Common myeloid progenitor, CD34-positive (primary cell): Measurements from ENCODE around the gene ARHGEF7.
"Not testable (repeated sequence)": the region's sequence is repeated elsewhere in the genome, so short reads cannot be mapped to it uniquely, and the experiment has no call there.

Experiments
- CTCF ChIA-PET: fragments of 350-600 bp; sonication (Branson Sonifier 250); formaldehyde crosslinking; loops from one replicate; lab custom pipeline; 2021; ENCODE audit warnings: antibody characterized with exemption; lab: Charles Lee
- POLR2A ChIA-PET: fragments of 350-600 bp; sonication (Branson Sonifier 250); formaldehyde crosslinking; loops from one replicate; lab custom pipeline; 2021; ENCODE audit warnings: antibody characterized with exemption; lab: Charles Lee
- DNase-seq, 3 donors: peaks; one replicate each; pipeline versions ENCODE4 v3.0.0 to v3.0.0-alpha.2; 2013
- H3K27ac ChIP-seq, 2 experiments: 1 replicate in 1 of 2; 2 replicates in 1 of 2; pipeline ENCODE4 v1.7.0; 2013; ENCODE audit warnings: inconsistent platforms in 2 of 2, low read length in 2 of 2, mild to moderate bottlenecking in 2 of 2, low read depth in 1 of 2, moderate library complexity in 1 of 2; ENCODE audit not compliant: severe bottlenecking in 2 of 2, insufficient read depth in 1 of 2, poor library complexity in 1 of 2
- H3K27me3 ChIP-seq, 5 experiments: replicated peaks in 2 of 5; 1 replicate in 3 of 5; 2 replicates in 2 of 5; pipeline versions ENCODE4 v1.6.1 to v1.7.0; 2013; ENCODE audit warnings: low read length in 4 of 5, mild to moderate bottlenecking in 2 of 5, moderate library complexity in 2 of 5, inconsistent platforms in 1 of 5; ENCODE audit not compliant: insufficient read depth in 5 of 5, control insufficient read depth in 4 of 5
- H3K36me3 ChIP-seq, 4 experiments: 1 replicate in 2 of 4; 2 replicates in 2 of 4; pipeline versions ENCODE4 v1.6.1 to v1.7.0; 2013; ENCODE audit warnings: low read length in 3 of 4, control low read depth in 1 of 4, mild to moderate bottlenecking in 1 of 4; ENCODE audit not compliant: control insufficient read depth in 4 of 4, insufficient read depth in 4 of 4
- H3K4me1 ChIP-seq, 4 experiments: 1 replicate in 3 of 4; 2 replicates in 1 of 4; pipeline versions ENCODE4 v1.6.1 to v1.7.1; 2013; ENCODE audit warnings: low read length in 3 of 4, mild to moderate bottlenecking in 3 of 4, control low read depth in 1 of 4, inconsistent platforms in 1 of 4, moderate library complexity in 1 of 4; ENCODE audit not compliant: control insufficient read depth in 4 of 4, insufficient read depth in 4 of 4; ENCODE audit errors: control extremely low read depth in 1 of 4
- H3K4me3 ChIP-seq, 7 experiments: 1 replicate in 4 of 7; 2 replicates in 3 of 7; pipeline versions ENCODE4 v1.5.1 to v1.7.0; 2013; ENCODE audit warnings: mild to moderate bottlenecking in 7 of 7, low read length in 6 of 7, moderate library complexity in 6 of 7, inconsistent platforms in 2 of 7, low read depth in 2 of 7, control low read depth in 1 of 7; ENCODE audit not compliant: insufficient read depth in 4 of 7, control insufficient read depth in 1 of 7; ENCODE audit errors: extremely low read depth in 1 of 7
- H3K9me3 ChIP-seq, 5 experiments: 1 replicate in 4 of 5; 2 replicates in 1 of 5; pipeline versions ENCODE4 v1.6.1 to v1.7.1; 2013; ENCODE audit warnings: low read length in 4 of 5, mild to moderate bottlenecking in 2 of 5, inconsistent platforms in 1 of 5, low read depth in 1 of 5, moderate library complexity in 1 of 5; ENCODE audit not compliant: control insufficient read depth in 4 of 5, insufficient read depth in 2 of 5; ENCODE audit errors: control extremely low read depth in 1 of 5
- WGBS: methylation state at CpG from one replicate; pipeline ENCODE4 v1.1.5; 2013; ENCODE audit not compliant: insufficient coverage; 5-methylcytosine and 5-hydroxymethylcytosine counted together

ARHGEF7 gene

GRCh38 chr13:111189064-111189505, 74.0 kb downstream of the ARHGEF7 start:
- H3K4me3 ChIP-seq, H3K27ac ChIP-seq, DNase-seq, H3K27me3 ChIP-seq, H3K9me3 ChIP-seq, POLR2A ChIA-PET: not testable (repeated sequence)
- H3K36me3 ChIP-seq, result peaks cover 0 to 13% (median 2%) of the 10 kb centered on the region in 4 experiments
- peaks cover 3 to 75% (median 40%) of the 10 kb centered on the region in 4 experiments for H3K4me1 ChIP-seq
- CTCF ChIA-PET, result interaction anchor here (0.9 to 1.3 kb wide), 4 partner anchors 18 to 43 kb away, joined by 3 read pairs; no protein-coding TSS in a partner anchor
- WGBS, result 88% methylated on average over 9 of the region's 12 CpGs

GRCh38 chr13:111189516-111189915, 74.4 kb downstream of the ARHGEF7 start:
- POLR2A ChIA-PET, H3K4me3 ChIP-seq, DNase-seq, H3K9me3 ChIP-seq, H3K27ac ChIP-seq, H3K27me3 ChIP-seq: not testable (repeated sequence)
- H3K36me3 ChIP-seq, result peaks cover 0 to 13% (median 2%) of the 10 kb centered on the region in 4 experiments
- CTCF ChIA-PET, result interaction anchor here (0.9 to 1.4 kb wide), 4 partner anchors 25 to 158 kb away, joined by 3 read pairs; no protein-coding TSS in a partner anchor
- H3K4me1 ChIP-seq, result peaks cover 4 to 75% (median 38%) of the 10 kb centered on the region in 4 experiments
- WGBS, result 99% methylated on average over 9 of the region's 9 CpGs

GRCh38 chr13:111193223-111193622, 78.1 kb downstream of the ARHGEF7 start:
- H3K27ac ChIP-seq, H3K9me3 ChIP-seq, H3K36me3 ChIP-seq, H3K27me3 ChIP-seq, POLR2A ChIA-PET, CTCF ChIA-PET: not testable (repeated sequence)
- H3K4me3 ChIP-seq, result peak overlapping the region in 2 of 7 experiments; percentile 8 to 19
- no CpG with 5 or more reads among the region's 5 CpGs for WGBS
- peaks cover 4 to 40% (median 19%) of the 10 kb centered on the region in 4 experiments for H3K4me1 ChIP-seq
- peak; percentile 72 to 92 (median 91) for DNase-seq

DNA sequence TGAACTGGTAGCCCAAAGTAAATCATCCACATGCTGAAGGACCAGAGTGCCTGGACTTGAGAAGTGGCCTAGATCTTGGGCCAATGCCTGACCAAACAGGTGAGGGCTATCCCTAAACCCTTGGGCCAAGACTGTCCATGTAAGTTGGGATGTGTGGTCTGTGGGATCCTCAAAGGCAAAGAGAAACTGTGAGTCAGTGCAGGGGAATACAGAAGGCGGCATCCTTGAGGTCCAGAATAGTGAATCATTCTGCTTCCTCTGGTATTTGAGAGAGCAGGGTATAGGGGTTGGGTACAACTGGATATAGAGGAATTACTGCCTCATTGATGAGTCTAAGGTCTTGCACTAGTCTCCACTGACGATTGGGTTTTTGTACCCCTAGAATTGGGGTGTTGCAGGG, 79.5 kb downstream of the ARHGEF7 start:
- H3K36me3 ChIP-seq, H3K27ac ChIP-seq, H3K27me3 ChIP-seq, DNase-seq, H3K4me3 ChIP-seq, H3K9me3 ChIP-seq, POLR2A ChIA-PET: not testable (repeated sequence)
- 80% methylated on average over 1 of the region's 2 CpGs for WGBS
- CTCF ChIA-PET, result interaction anchor here (1.8 kb wide), 1 partner anchor 14 kb away, joined by 4 read pairs; no protein-coding TSS in a partner anchor
- H3K4me1 ChIP-seq, result peaks cover 2 to 34% (median 19%) of the 10 kb centered on the region in 4 experiments

DNA sequence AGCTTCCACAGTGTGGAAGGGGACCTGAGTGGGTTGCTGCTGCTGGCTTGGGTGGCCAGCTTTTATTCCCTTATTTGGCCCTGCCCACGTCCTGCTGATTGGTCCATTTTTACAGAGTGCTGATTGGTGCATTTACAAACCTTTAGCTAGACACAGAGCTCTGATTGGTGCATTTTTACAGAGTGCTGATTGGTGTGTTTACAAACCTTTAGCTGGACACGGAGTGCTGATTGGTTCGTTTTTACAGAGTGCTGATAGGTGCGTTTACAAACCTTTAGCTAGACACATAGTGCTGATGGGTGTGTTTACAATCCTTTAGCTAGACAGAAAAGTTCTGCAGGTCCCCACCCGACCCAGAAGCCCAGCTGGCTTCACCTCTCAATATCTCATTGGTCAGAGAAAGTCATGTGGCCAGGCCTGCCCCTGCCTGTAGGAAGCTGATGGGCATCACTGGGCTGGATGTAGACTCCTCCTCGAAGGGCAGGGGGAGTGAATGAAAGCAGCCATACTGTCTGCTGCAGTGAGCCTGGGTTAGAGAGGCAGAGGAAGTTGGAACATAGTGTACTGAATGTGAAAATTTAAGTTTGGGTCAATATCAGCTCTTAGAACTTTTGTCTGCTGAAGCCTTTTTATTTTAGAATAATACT, 83.7 kb downstream of the ARHGEF7 start:
- not testable (repeated sequence) for H3K27me3 ChIP-seq, DNase-seq, H3K9me3 ChIP-seq, H3K36me3 ChIP-seq, H3K27ac ChIP-seq, H3K4me3 ChIP-seq
- 98% methylated on average over 6 of the region's 6 CpGs for WGBS
- H3K4me1 ChIP-seq, result peaks cover 31 to 42% (median 35%) of the 10 kb centered on the region in 4 experiments
- ChIA-PET CTCF (interaction anchor here (0.9 to 1.4 kb wide), 4 partner anchors 9 to 19 kb away, joined by 3 to 6 read pairs (median 4); no protein-coding TSS in a partner anchor), POLR2A (interaction anchor here (0.5 kb wide), 1 partner anchor 19 kb away, joined by 3 read pairs; no protein-coding TSS in a partner anchor)

DNA sequence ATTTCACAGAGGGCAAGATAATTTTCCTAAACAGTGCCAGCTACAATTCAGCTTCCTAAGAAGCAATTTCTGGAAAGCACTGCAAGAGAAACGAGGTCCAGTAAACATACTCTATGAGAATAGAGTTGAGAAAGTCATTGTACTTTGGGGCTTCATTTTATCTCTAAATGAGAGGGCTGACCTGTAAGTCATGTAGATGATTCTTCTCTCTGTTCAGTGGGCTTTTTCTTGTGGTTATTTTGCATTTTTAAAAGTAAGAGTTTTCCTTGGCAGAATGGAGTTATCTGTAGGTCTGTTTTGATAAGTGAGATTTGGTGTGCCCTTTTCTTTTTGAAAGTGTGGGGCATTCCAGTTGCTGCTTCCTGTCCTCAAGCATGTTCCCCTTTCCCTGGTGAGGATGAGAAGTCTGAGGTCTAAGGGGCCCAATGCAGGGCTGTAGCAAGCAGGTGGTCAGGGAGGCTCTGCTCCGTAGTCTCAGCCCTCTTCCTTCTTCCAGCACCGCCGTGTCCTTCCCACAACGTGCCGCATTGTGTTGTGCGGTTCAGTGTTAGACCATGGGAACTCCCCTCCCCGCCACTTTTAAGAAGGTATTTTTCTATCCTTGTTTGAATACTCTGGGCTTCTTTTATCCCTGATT, 86.3 kb downstream of the ARHGEF7 start:
- peaks cover 0 to 15% (median 7%) of the 10 kb centered on the region in 4 experiments for H3K36me3 ChIP-seq
- WGBS, result 86% methylated on average over 1 of the region's 8 CpGs
- ChIA-PET CTCF (no interaction called here), POLR2A (no interaction called here)
- H3K27me3 ChIP-seq, result no peaks in the 10 kb centered on the region
- peak in 2 of 3 donors; percentile 42 to 54 for DNase-seq
- peak overlapping the region in 1 of 7 experiments; percentile 48 for H3K4me3 ChIP-seq
- H3K9me3 ChIP-seq, result no peaks in the 10 kb centered on the region
- peaks cover 35 to 42% (median 39%) of the 10 kb centered on the region in 4 experiments for H3K4me1 ChIP-seq
- no peak overlapping the region for H3K27ac ChIP-seq
